Hypothalamus (tissue), 51 donors: Measurements from ENCODE around the gene TFEB.

Experiments
- DNase-seq, 51 donors: peaks; one replicate each; lab custom pipeline; 2025; lab: John Stamatoyannopoulos, UW

The TFEB gene

GRCh38 chr6:41680182-41680965 lies 55.0 kb downstream of the TFEB start:
- no peak for DNase-seq

GRCh38 chr6:41679696-41680095 lies 55.7 kb downstream of the TFEB start:
- DNase-seq = no peak

DNA sequence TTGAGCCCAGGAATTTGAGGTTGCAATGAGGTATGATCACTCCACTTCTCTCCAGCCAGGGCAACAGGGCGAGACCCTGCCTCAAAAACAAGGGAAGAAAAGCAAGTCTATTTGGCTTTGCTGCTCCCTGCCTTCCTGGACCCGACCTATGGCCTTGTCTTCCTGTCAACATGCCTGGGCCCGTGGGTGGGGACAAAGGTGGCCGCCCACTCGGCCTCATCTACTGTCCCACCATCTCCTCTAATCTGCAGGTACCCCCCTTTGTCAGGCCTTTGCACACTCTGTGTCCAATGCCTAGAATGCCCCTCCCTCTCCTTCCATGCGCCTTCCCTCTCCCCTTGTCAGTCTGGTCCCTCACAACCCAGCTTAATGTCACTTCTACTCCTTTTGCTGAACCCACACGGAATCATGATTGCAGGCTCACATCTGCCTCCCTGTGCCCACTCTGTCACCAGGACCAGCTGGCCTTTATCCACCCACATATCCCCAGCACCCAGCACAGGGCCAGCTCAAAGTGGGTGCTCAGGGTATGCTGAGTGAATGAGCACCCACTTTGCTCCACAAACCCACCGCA lies 56.8 kb downstream of the TFEB start:
- no peak for DNase-seq

GRCh38 chr6:41677124-41677921 lies 58.1 kb downstream of the TFEB start:
- no peak for DNase-seq

DNA sequence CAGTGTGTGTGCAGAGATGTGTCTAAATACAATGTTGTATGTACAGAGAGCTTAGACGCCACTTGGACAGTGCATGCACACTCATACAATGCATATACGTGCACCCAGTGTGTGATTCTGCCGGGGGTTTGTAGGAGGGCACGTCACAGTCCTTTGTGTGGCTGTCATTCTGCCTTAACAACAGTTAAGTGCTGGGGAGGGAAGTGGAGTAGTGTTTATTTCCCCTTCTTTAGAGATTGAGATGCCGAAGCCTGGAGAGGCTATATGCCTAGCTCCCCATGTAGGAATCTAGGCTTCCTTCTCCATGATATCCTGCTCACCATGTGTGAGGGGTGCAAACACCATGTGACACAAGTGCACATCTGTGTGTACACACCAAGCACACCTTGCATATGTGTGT lies 59.0 kb downstream of the TFEB start:
- no peak for DNase-seq

DNA sequence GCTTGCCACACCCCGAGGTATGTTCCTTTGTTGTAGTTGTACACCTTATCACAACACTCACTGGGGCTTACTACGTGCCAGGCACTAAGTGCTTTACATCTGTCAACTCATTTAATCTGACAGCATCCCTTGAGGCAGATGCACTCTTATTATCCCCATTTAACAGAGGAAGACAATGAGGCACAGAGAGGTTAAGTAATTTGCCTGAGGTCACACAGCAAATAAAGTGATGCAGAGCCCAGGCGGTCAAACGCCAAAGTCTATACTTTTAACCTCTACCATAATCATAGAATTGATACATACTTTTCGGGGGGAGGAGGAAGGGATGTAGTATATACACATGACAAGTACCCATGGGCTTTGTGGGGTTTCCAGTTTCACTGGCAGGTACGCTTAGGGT lies 59.4 kb downstream of the TFEB start:
- DNase-seq = no peak

DNA sequence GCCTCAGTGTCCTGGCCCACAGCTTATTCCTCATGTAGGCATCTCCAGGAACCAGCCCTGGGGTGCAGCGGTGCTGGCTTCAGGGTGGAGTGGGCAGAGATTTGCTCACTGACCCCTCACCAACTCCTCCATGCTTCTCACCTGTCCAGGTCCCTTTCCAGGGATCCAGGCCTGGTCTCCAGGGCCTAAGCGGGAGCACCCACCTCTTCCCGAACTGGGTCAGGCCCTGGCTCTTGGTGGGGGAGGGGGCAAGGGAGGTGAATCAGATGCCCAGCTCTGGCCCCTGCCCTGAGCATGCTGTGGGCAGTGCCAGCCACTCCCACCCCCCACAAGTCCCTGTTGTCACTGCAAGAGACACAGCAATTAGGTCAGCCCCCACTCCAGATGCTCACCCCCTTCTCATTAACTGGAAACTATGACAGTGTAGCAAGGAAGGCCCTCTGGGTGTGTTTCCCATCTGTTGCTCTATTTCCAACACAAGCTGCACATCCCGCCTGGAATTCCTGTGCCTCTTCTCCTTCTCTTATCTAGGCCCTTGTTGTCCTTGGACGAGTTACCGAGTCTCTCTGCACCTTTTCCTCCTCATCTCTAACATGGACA lies 60.1 kb downstream of the TFEB start:
- no peak for DNase-seq

DNA sequence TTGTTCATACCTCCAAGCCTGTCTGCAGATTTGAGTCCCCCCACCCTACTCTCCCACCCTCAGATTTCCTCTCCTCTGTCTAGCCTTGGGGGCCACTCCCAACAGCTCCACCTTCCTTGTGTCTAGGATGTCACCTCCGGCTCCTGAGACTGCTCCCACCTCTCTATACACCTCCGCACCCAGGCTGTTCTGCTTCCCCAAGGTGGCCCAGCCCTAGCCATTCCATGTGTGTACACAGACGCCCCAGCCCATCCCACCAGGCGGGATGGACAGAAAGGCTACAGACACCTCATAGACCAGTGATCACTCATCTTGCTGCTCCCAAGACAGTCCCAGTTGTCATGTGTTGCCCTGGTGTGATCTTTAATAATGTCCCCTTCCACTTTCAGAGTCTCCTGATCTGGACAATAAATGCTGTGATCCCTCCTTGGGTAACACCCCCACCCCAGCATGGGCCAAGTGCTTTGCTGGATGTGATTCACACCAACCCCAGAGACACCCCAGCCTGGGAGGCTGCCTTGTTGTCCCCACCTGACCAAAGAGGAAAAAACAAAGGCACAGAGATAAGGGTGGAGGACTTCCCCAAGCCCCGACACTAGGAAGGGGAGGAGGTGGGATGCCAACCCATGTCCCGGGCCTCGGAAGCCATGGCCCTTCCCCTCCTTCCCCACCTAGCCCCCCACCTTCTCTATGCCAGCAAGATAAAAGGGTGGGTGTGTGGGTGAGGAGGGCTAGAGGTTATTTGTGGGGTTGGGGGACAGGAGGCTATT lies 61.0 kb downstream of the TFEB start:
- DNase-seq = no peak

DNA sequence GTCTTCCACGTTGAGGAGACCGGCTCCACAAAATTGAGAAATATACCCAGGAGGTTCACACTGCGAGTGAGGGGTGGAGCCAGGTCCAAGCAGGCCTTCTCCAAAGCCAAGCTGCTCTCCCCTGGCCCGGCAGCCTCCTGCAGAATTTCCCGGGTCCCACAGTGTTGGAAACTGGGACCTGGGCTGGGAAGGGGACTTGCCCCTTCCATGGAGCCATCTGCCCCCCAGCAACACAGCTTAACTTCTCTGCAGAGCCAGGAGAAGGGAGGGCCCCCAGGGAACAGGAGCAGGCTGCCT lies 61.8 kb downstream of the TFEB start:
- no peak for DNase-seq

GRCh38 chr6:41672816-41673703 lies 62.3 kb downstream of the TFEB start:
- DNase-seq = no peak

DNA sequence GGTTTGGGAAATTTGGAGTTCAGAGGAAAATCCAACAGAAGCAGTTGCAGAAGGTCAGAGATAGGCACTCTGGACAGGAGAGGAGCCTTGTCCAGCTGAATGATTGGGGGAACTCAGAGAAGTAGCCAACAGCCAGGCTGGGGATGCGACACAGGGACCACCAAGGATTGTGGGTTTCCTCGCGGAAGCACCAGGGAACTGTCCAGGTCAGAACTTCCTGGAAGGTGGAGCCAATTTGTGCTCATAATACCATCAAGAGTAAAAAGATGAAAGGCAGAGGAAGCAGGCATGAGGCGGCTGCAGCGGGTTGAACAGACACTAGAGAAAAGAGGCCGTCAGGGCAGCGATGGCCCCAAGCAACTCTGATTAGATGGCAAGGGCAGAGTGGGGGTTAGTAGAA lies 63.4 kb downstream of the TFEB start:
- DNase-seq = no peak

GRCh38 chr6:41671376-41671775 lies 64.0 kb downstream of the TFEB start:
- DNase-seq = no peak

GRCh38 chr6:41670703-41671360 lies 64.6 kb downstream of the TFEB start:
- no peak for DNase-seq

DNA sequence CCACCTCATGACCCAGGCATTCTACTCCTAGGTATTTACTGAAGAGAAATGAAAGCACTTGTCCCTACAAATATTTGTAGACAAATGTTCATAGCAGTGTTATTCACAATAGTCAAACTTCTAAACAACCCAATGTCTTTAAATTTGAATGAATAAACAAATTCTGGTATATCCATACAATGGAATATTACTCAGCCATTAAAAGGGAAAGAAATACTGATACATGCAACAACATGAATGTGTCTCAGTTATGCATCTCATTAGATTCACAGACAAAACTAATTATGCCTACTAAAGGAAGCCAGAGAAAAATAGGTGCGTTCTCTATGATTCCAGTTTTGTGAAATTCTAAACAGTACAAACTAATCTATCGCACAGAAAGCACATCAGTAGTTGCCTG lies 66.4 kb downstream of the TFEB start:
- DNase-seq = no peak

DNA sequence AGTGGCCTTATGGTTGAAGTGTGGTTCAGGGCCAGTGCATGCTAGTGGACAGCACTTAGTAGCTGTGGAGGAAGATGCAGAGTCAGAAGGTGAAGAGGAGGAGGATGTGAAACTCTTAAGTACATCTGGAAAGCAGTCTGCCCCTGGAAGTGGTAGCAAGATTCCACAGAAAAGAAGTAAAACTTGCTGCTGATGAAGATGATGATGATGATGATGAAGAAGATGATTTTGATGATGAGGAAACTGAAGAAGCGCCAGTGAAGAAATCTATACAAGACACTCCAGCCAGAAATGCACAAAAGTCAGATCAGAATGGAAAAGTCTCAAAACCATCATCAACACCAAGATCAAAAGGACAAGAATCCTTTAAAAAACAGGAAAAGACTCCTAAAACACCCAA lies 68.2 kb downstream of the TFEB start:
- DNase-seq = no peak

GRCh38 chr6:41664271-41664670 lies 71.1 kb downstream of the TFEB start:
- DNase-seq = no peak

DNA sequence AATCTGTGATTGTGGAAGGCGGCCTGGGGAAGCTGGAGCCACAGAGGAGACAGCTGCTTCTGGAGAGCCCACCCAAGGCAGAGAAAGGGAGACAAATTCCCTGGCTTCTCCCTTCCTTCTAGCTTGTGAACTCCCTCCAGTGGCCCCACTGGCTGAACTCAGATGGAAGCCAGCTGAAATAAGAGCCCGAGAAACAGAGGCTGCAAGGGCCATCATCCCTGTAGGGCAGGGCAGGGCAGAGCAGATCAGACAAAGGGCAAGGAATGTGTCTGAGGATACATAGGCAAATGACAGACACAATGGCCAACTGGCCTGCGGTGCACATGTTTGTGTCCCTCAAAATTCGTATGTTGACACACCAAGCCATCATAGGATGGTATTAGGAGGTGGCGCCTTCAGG lies 71.8 kb downstream of the TFEB start:
- DNase-seq = no peak

GRCh38 chr6:41659935-41660334 lies 75.5 kb downstream of the TFEB start:
- no peak for DNase-seq

- DNase-seq = no peak
These were observed 76.8 kb downstream of the TFEB start for GRCh38 chr6:41658636-41659035.
